Left kidney (tissue), 1 donor: ENCODE measurements around the gene SLC6A9. TPM values are rescaled to one million over a fixed set of nuclear protein-coding genes. Genes with fewer than 3 reads are reported as not detected.

Experiments used
- polyA plus RNA-seq: library from polyadenylated mRNA; unstranded; fragments of 120-200 nt; gene quantifications from one replicate; pipeline ENCODE4 v1.2.1, GENCODE V29; 2013; ENCODE audit not compliant: insufficient read length

The SLC6A9 gene
- polyA plus RNA-seq, 1 donor: 6.8 TPM

Other genes with a start within 250 kb of the SLC6A9 start
- gene ARTN, start 97.7 kb downstream of the SLC6A9 start, polyA plus RNA-seq: 1.2 TPM
- gene IPO13, start 84.5 kb downstream of the SLC6A9 start, polyA plus RNA-seq: 42.5 TPM
- gene DPH2, start 61.5 kb downstream of the SLC6A9 start, polyA plus RNA-seq: 23.9 TPM
- gene ATP6V0B, start 56.5 kb downstream of the SLC6A9 start, polyA plus RNA-seq: 118 TPM
- gene B4GALT2, start 52.3 kb downstream of the SLC6A9 start, polyA plus RNA-seq: 33.7 TPM
- gene CCDC24, start 39.9 kb downstream of the SLC6A9 start, polyA plus RNA-seq: 19.5 TPM
- gene KLF17, start 87.4 kb upstream of the SLC6A9 start, polyA plus RNA-seq: 0.05 TPM
- not detected for gene KLF18, start 110.2 kb upstream of the SLC6A9 start, polyA plus RNA-seq
- gene DMAP1, start 182.0 kb upstream of the SLC6A9 start, polyA plus RNA-seq: 77.4 TPM